GM19438 (cell line): ENCODE measurements around the gene ZYG11B.
"Not testable (repeated sequence)": the region's sequence is repeated elsewhere in the genome, so short reads cannot be mapped to it uniquely, and the experiment has no call there.

Experiments
- ATAC-seq: cut with Tn5 transposase; IDR thresholded peaks from one replicate; pipeline ENCODE4 v1.9.1; 2021; ENCODE audit warnings: low read depth; ENCODE audit not compliant: unreplicated experiment

The ZYG11B gene

DNA sequence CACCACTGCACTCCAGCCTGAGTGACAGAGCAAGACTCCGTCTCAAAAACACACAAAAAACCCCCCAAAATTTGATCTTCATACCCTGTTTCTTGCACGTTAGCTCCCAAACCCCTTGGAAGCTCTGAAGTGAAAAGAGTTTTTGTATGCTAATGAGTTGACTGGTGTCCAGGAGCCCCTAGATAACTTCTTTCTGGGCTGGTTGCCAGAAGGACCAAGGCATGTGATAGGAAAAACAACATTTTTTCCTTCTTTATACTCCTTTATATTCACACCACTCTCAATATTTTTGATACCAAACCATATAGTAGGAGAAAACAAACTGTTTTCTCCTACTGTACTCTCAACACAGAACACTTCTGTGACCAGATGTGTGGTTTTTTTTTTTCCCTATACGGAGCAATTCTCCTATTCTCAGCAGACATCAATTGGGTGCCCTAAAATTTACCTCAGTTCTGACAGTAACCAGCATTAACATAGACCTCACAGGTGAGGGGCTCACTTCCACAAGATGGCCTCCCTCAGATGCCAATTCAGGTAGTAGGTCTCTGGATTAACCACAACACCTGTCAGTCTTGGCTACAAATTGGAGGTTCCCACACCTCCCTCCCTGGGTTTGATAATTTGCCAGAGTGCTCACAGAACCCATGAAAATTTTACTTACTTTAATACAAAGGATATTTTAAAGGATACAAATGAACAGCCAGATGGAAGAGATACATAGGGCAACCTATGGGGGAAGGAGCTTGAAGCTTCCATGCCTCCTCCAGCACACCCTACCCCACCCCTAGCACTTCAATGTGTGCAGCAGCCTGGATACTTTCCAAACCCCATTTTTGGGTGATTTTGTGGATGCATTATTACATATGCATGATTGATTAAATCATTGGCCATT is 25.6 kb downstream of the ZYG11B start:
- no peak for ATAC-seq

- no peak for ATAC-seq
Observed at GRCh38 chr1:52752484-52752826, 26.2 kb downstream of the ZYG11B start.

- no peak for ATAC-seq
Observed at GRCh38 chr1:52753169-52753568, 26.9 kb downstream of the ZYG11B start.

DNA sequence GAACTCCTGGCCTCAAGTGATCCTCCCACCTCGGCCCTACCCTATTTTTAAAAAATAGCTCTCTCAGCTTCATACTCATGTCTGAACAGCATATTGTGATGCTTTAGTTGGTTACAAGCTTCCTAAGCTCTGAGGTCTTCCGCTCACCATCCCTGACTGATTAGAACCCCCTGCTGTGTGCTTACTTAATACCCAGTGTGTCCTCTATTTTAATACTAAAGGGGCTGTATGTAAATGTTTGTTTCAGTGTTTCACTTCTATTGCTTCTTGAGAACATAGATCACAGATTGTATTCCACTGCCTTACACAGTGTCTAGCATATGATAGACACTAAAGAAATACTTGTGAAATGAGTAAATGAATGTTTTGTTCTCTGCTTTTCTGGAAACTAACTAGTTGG is 29.8 kb downstream of the ZYG11B start:
- ATAC-seq, result no peak

DNA sequence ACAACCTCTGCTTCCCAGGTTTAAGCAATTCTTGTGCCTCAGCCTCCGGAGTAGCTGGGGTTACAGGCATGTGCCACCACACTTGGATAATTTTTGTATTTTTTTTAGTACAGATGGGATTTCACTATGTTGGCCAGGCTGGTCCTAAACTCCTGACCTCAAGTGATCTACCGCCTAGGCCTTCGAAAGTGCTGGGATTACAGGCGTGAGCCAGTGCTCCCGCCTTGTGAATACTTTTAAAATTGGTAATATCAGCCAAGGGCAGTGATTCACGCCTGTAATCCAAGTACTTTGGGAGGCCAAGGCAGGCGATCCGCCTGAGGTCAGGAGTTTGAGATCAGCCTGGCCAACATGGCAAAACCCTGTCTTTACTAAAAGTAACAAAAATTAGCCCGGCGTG is 33.7 kb downstream of the ZYG11B start:
- ATAC-seq, result no peak

DNA sequence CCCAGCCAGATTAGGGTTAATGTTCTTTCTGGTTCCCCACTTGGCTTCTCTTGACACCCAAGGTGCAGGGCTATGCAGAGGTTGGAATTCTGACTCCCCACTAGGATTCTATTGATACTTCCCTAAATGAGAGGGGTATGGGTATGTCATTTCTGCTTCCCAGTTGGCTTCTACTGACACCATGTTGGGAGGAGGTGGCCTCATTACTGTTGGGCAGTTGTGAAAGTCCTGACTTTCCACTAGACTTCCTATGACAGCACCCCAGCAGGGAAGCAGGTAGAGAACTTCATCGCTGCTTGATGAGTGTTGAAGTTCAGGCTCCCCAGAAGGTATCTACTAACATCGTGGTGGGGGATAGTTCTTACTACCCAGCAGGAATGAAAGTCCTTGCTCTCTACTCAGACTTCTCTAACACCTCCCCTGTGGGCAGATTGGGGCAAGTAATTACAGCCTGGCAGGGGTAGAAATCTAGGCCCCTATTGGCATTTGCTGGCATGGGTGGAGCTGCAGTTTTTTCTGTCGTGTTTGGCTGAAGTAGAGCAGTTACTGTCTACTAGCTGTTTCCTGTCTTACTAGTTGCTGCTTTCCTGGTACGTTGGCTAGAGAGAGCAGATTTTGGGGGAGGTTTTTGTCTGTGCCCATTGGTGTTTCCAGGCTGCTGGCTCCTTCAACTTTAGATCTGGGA is 41.5 kb downstream of the ZYG11B start:
- no peak for ATAC-seq

DNA sequence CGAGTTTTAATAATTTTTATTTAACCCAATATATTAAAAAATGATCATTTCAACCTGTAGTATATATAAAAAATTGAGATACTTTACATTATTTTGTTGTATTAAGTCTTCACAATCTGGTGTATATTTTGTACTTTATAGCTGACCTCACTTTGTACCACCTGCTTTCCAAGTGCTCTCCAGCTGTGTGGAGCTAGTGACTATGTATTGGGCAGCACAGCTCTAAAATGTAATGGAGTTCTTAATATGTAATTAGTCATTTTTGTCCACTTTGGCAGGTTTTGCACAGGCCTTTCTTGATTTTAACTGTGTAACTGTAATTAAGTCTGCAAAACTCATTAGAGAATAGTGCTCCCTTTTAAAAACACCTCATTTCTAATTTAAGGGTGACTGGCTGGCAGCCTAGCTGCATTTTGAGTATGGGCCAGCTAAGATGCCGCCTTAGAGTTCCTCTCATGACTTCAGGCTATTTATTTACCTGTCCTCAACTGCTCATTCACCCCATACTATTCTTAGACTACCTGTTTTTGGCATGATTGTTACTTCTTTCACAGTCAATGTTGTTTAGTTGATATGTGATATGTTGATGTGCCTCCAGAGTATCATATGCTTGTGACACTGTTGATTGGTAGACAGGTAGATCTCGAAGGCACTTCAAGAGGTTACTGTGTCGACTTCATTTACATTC is 43.2 kb downstream of the ZYG11B start:
- no peak for ATAC-seq

DNA sequence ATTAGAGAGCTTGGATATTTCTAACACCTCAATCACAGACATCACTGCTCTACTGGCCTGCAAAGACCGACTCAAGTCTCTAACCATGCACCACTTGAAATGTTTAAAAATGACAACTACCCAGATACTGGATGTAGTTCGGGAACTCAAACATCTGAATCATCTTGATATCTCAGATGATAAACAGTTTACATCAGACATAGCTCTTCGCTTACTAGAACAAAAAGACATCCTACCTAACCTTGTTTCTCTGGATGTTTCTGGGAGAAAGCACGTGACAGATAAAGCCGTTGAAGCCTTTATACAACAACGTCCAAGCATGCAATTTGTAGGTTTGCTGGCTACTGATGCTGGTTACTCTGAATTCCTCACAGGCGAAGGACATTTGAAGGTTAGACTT is 45.1 kb downstream of the ZYG11B start:
- no peak for ATAC-seq

DNA sequence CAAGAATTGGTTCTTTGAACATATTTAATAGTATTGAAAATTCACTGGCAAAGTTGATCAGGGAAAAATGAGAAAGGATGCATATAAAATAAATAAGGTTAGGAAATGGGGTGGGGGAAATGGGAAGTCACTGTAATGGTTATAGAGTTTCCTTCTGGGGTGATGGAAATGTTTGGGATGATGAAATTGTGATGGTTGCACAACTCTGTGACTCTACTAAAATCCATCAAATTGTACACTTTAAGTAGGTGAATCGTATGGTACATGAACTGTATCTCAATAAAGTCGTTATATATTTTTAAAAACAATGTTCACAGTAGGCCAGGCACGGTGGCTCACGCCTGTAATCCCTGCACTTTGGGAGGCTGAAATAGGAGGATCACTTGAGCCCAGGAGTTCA is 59.9 kb downstream of the ZYG11B start:
- no peak for ATAC-seq

GRCh38 chr1:52790429-52790828 is 64.2 kb downstream of the ZYG11B start:
- not testable (repeated sequence) for ATAC-seq

- no peak for ATAC-seq
Observed at GRCh38 chr1:52792036-52792435, 65.8 kb downstream of the ZYG11B start.

- ATAC-seq, result not testable (repeated sequence)
Observed at GRCh38 chr1:52793717-52794116, 67.5 kb downstream of the ZYG11B start.

DNA sequence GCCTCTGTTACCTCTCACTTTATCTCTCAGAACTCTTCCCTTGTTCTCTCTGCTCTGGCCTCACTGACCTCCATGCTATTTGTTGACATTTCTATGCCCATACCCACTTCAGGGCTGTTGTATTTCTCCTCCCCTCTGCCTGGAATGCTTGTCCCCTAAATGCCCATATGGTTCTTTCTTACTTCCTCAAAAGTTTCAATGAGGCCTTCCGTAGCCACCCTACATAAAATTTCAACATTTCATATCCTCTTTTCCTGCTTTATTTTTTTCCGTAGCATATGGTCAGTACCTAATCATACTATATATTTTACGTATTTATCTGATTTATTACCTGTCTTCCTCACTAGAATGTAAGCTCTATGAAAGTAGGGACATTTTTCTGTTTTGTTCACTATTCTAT is 69.2 kb downstream of the ZYG11B start:
- ATAC-seq, result no peak

DNA sequence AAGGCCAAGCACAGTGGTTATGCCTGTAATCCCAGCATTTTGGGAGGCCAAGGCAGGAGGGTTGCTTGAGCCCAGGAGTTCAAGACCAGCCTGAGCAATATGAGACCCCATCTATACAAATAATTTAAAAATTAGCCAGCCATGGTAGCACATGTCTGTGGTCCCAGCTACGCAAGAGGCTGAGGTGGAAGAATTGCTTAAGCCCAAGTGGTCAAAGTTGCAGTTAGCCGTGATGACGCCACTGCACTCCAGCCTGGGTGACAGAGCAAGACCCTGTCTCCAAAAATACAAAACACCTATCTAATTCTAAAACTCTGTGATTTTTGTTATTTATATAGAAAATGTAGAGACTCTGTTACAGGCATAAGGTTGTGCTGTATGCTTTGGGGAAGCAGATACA is 72.1 kb downstream of the ZYG11B start:
- no peak for ATAC-seq

DNA sequence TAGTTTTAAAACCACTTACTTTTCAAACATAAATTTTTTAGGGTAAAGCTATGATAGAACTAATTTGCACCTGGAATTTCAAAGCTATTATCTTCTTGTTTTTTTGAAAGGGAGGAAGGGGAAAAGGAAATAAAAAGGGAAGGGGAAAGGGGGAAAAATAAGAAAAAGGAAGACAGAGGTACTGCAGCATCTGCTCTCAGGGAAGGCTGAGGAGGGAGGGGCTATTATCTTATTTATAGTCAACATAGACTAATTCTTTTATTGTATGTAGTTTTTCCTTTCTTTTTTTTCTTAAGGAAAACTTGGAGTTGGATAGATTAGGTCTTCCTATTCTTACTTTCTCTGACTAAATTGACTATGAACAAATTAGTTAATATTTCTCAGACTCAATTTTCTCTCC is 74.8 kb downstream of the ZYG11B start:
- ATAC-seq, result no peak

- ATAC-seq, result not testable (repeated sequence)
Observed at GRCh38 chr1:52804083-52804482, 77.8 kb downstream of the ZYG11B start.

DNA sequence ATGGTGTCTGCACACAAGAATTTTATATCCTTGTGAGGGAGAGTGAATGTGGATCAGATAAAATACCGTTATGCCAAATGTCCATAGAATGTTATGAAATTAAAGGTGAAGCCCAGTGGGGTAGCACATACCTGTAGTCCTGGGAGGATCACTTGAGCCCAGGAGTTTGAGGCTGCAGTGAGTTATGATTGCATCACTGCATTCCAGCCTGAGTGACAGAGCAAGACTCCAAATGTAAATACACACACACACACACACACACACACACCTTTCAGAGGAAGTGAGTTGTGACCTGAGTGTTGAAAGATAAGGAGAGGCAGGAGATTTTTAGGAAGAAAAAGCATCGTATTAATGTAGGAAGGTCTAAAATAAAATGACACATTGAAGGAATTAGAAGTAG is 88.2 kb downstream of the ZYG11B start:
- no peak for ATAC-seq

- not testable (repeated sequence) for ATAC-seq
Observed at GRCh38 chr1:52820830-52821229, 94.6 kb downstream of the ZYG11B start.

GRCh38 chr1:52825868-52826267 is 99.6 kb downstream of the ZYG11B start:
- no peak for ATAC-seq

- ATAC-seq, result no peak
Observed at GRCh38 chr1:52834798-52835197, 108.5 kb downstream of the ZYG11B start.

DNA sequence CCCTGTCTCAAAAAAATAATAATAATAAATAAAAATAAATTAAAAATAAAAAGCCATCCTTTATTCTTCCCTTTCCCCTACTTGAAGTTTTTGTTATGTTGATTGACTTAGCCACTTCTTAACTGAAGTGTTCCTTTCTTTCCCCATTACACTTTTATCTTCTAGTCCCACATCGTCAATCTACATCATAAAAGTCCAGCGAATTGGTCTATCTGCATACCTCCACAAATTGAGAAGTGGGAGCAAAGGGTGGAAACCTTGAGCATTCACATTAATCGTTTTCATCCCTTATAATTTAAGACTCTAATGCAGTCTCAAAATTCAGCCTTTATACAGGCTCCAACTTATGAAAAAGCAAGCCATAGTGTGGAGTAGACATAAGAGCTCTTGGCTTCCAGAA is 109.8 kb downstream of the ZYG11B start:
- ATAC-seq, result no peak
